PC-9 (cell line): ENCODE data around the gene NME9. TPM values are rescaled to one million over a fixed set of nuclear protein-coding genes. Genes with fewer than 3 reads are reported as not detected.

Experiments
- BruUV-seq: library from RNA; stranded (reverse); fragments of 400-500 nt; replicated peaks from 2 replicates; lab custom pipeline; 2021; lab: Mats Ljungman, UMichigan
- CTCF ChIA-PET: fragments of 300-600 bp; sonication (Branson Sonifier 250); formaldehyde crosslinking; loops from one replicate; lab custom pipeline; 2022; ENCODE audit warnings: antibody characterized with exemption; lab: Charles Lee
- POLR2A ChIA-PET: fragments of 300-600 bp; sonication (Branson Sonifier 250); formaldehyde crosslinking; loops from one replicate; lab custom pipeline; 2022; ENCODE audit warnings: antibody characterized with exemption; ENCODE audit not compliant: unreplicated experiment; lab: Charles Lee
- DNase-seq, 2 experiments: peaks; one replicate each; pipeline versions ENCODE4 v3.0.0 to v3.0.0-alpha.2; 2015 to 2022; ENCODE audit warnings: mixed read lengths in 1 of 2
- H2AFZ ChIP-seq: fragments of 200-600 bp; sonication (generic); 2 replicates; pipeline ENCODE4 v1.8.1; 2017; ENCODE audit warnings: antibody characterized with exemption
- H3F3A ChIP-seq: fragments of 200-600 bp; sonication (generic); 2 replicates; pipeline ENCODE4 v1.8.1; 2017; ENCODE audit warnings: antibody characterized with exemption, mild to moderate bottlenecking, low read depth; ENCODE audit not compliant: insufficient read depth
- H3K27ac ChIP-seq: fragments of 200-600 bp; sonication (generic); 2 replicates; pipeline ENCODE4 v1.6.1; 2016; ENCODE audit warnings: mixed run types
- H3K27me3 ChIP-seq: fragments of 200-600 bp; sonication (generic); 2 replicates; pipeline ENCODE4 v1.6.1; 2016; ENCODE audit warnings: low read depth, mixed run types; ENCODE audit not compliant: insufficient read depth
- H3K36me3 ChIP-seq: fragments of 200-600 bp; sonication (generic); 2 replicates; pipeline ENCODE4 v1.6.1; 2016; ENCODE audit warnings: low read depth, mixed run types
- H3K4me1 ChIP-seq: fragments of 200-600 bp; sonication (generic); replicated peaks from 2 replicates; pipeline ENCODE4 v1.6.1; 2016; ENCODE audit warnings: mixed run types; ENCODE audit not compliant: insufficient read depth
- H3K4me2 ChIP-seq: fragments of 200-600 bp; sonication (generic); 2 replicates; pipeline ENCODE4 v1.6.1; 2017; ENCODE audit warnings: mixed run types
- H3K4me3 ChIP-seq: fragments of 200-600 bp; sonication (generic); 2 replicates; pipeline ENCODE4 v1.6.1; 2016; ENCODE audit warnings: mixed run types
- H3K79me2 ChIP-seq: fragments of 200-600 bp; sonication (generic); 2 replicates; pipeline ENCODE4 v1.6.1; 2017; ENCODE audit warnings: low read depth, mixed run types
- H3K9me2 ChIP-seq: fragments of 200-600 bp; sonication (generic); 2 replicates; pipeline ENCODE4 v1.8.1; 2017; ENCODE audit warnings: mild to moderate bottlenecking; ENCODE audit not compliant: insufficient read depth
- H3K9me3 ChIP-seq: fragments of 200-600 bp; sonication (generic); 2 replicates; pipeline ENCODE4 v1.8.1; 2016; ENCODE audit warnings: low read depth; ENCODE audit not compliant: insufficient read depth
- H4K20me1 ChIP-seq: fragments of 200-600 bp; sonication (generic); 2 replicates; pipeline ENCODE4 v1.8.1; 2017; ENCODE audit not compliant: insufficient read depth
- EZH2 ChIP-seq: fragments of 200-600 bp; sonication (generic); IDR thresholded peaks from 2 replicates; pipeline ENCODE4 v1.8.0; 2017; ENCODE audit warnings: antibody characterized with exemption, low read depth
- intact Hi-C: fragments of 100-400 bp; cut with micrococcal nuclease; formaldehyde crosslinking; loops from one replicate; pipeline ENCODE4 v1.10.0; 2022; ENCODE audit not compliant: unreplicated experiment
- total RNA-seq: library from RNA; stranded (reverse); gene quantifications from 2 replicates; pipeline ENCODE4 v1.2.3, GENCODE V29; 2021
- TF ChIP-seq, protein P1 (sequence below): fragments of 200-600 bp; sonication (generic); conservative IDR thresholded peaks from 2 replicates; pipeline ENCODE4 v1.6.1; 2017; ENCODE audit warnings: mixed run types, antibody characterized with exemption, mild to moderate bottlenecking, moderate library complexity

NME9 gene
- total RNA-seq, 1 experiment from 2014 or later: not detected

DNA sequence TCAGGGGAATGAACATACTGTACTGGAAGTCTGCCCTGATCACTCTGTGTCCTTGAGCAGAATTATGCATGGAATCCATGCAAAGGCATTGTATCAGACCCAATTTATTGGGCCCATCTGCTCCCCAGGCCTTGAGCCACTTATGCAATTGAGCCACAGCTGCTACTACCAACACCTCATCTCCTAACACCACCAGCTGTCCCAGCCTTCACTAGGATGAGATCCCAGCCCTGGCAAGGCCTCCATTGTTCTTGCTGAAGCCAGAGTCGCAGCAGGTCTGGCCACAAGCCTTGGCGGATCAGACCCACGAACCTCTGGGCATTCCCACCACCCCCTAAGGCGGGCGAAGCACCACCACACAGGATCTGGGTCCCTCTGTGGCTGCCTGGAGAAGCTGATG lies 9.2 kb upstream of the NME9 start:
- no peak for DNase-seq
- ChIA-PET CTCF (no interaction called here), POLR2A (no interaction called here)
- Histone ChIP-seq H3K9me3 (no peaks in the 10 kb centered on the region), H2AFZ (no peak overlapping the region), H3K4me1 (no peaks in the 10 kb centered on the region), H3K27me3 (peaks cover 10% of the 10 kb centered on the region), H3K27ac (no peak overlapping the region), H3K4me2 (no peak overlapping the region), H3K36me3 (no peaks in the 10 kb centered on the region), H3K4me3 (no peak overlapping the region), H3K79me2 (no peaks in the 10 kb centered on the region), H4K20me1 (no peaks in the 10 kb centered on the region), H3F3A (no peaks in the 10 kb centered on the region), H3K9me2 (no peaks in the 10 kb centered on the region)
- BruUV-seq: no TSS peak
- TF ChIP-seq, protein P1, sequence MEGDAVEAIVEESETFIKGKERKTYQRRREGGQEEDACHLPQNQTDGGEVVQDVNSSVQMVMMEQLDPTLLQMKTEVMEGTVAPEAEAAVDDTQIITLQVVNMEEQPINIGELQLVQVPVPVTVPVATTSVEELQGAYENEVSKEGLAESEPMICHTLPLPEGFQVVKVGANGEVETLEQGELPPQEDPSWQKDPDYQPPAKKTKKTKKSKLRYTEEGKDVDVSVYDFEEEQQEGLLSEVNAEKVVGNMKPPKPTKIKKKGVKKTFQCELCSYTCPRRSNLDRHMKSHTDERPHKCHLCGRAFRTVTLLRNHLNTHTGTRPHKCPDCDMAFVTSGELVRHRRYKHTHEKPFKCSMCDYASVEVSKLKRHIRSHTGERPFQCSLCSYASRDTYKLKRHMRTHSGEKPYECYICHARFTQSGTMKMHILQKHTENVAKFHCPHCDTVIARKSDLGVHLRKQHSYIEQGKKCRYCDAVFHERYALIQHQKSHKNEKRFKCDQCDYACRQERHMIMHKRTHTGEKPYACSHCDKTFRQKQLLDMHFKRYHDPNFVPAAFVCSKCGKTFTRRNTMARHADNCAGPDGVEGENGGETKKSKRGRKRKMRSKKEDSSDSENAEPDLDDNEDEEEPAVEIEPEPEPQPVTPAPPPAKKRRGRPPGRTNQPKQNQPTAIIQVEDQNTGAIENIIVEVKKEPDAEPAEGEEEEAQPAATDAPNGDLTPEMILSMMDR: no peak
- no peak for TF ChIP-seq EZH2
- intact Hi-C loops: loop anchor here (10.0 kb wide), 2 partner anchors 346 to 976 kb away; no protein-coding TSS in a partner anchor

GRCh38 chr3:138338244-138338643 lies 8.6 kb upstream of the NME9 start:
- H3K4me1 ChIP-seq: no peaks in the 10 kb centered on the region
- intact Hi-C loops: loop anchor here (10.0 kb wide), 2 partner anchors 347 to 977 kb away; no protein-coding TSS in a partner anchor
- H3K27me3 ChIP-seq: peaks cover 10% of the 10 kb centered on the region
- no peaks in the 10 kb centered on the region for H4K20me1 ChIP-seq
- CTCF ChIA-PET: no interaction called here
- TF ChIP-seq, protein P1: no peak
- no peak for TF ChIP-seq EZH2
- no peaks in the 10 kb centered on the region for H3K79me2 ChIP-seq
- BruUV-seq: no TSS peak
- H3F3A ChIP-seq: no peaks in the 10 kb centered on the region
- no peak overlapping the region for H2AFZ ChIP-seq
- no peaks in the 10 kb centered on the region for H3K9me2 ChIP-seq
- DNase-seq: no peak
- H3K36me3 ChIP-seq: no peaks in the 10 kb centered on the region
- H3K4me3 ChIP-seq: no peak overlapping the region
- POLR2A ChIA-PET: no interaction called here
- H3K27ac ChIP-seq: no peak overlapping the region
- no peak overlapping the region for H3K4me2 ChIP-seq
- H3K9me3 ChIP-seq: no peaks in the 10 kb centered on the region

DNA sequence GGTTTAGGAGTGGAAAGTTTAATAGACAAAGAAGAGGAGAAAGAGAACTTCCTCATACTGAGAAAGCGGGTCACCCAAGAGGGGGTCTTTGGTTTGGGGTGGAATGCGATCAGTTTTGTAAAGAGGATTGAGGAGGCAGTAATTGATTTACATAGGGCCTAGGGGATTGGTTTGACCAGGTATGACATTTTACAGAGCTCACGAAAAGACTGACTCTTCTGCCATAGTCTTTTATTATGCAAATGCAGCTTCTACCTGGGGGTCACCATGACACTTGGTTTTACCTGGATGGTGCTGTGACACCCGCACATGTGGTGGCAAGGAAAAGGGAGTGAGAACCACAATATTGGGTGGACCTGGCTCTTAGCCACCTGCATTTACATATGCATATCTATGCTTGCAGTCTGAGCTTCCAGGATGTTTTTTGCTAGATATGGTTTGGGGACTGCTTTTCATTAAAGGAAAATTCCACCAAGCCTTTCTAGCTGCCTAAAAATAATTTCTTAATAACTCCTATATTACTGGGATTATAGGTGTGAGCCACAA lies 6.9 kb upstream of the NME9 start:
- POLR2A ChIA-PET: interaction anchor here (0.6 kb wide), 1 partner anchor 98 kb away, joined by 4 read pairs; the partner anchor contains the start of gene ESYT3
- H3K79me2 ChIP-seq: no peaks in the 10 kb centered on the region
- CTCF ChIA-PET: no interaction called here

More for the DNA sequence above, 6.9 kb upstream of the NME9 start:
- Histone ChIP-seq H3K9me3 (no peaks in the 10 kb centered on the region), H3K9me2 (no peaks in the 10 kb centered on the region), H3K4me1 (no peaks in the 10 kb centered on the region), H3K27ac (no peak overlapping the region), H2AFZ (no peak overlapping the region), H3K27me3 (peaks cover 10% of the 10 kb centered on the region), H4K20me1 (no peaks in the 10 kb centered on the region), H3K36me3 (no peaks in the 10 kb centered on the region), H3K4me3 (no peak overlapping the region), H3K4me2 (no peak overlapping the region), H3F3A (no peaks in the 10 kb centered on the region)
- intact Hi-C loops: loop anchor here (10.0 kb wide), 2 partner anchors 348 to 978 kb away; no protein-coding TSS in a partner anchor
- TF ChIP-seq, protein P1: no peak
- BruUV-seq: no TSS peak
- no peak for DNase-seq
